ENCODE measurements around the gene CTRL. TPM values are rescaled to one million over a fixed set of nuclear protein-coding genes. Genes with fewer than 3 reads are reported as not detected.
"Not testable (repeated sequence)": the region's sequence is repeated elsewhere in the genome, so short reads cannot be mapped to it uniquely, and the experiment has no call there.

CTRL gene
- polyA plus RNA-seq (ENCODE audit: insufficient read length) = 3.1 TPM

- DNase-seq = no peak
These were observed at the start of gene CTRL for GRCh38 chr16:67931712-67932461. Gene CTRL, minus strand, starts transcription at chr16:67931862. Its CDS starts 10 bp downstream, at chr16:67931852.

GRCh38 chr16:67979955-67980678 lies 48.5 kb upstream of the CTRL start, which contains the start of gene DPEP3:
Gene DPEP3, minus strand, starts transcription at chr16:67980499. Its CDS starts 119 bp downstream, at chr16:67980380.
- DNase-seq = no peak

GRCh38 chr16:67977469-67978227 lies 46.0 kb upstream of the CTRL start:
- no peak for DNase-seq

- DNase-seq = no peak
These were observed 45.3 kb upstream of the CTRL start for GRCh38 chr16:67977005-67977404.

GRCh38 chr16:67976205-67976604 lies 44.5 kb upstream of the CTRL start:
- DNase-seq = no peak

- no peak for DNase-seq
These were observed 43.9 kb upstream of the CTRL start for GRCh38 chr16:67975321-67976105.

- not testable (repeated sequence) for DNase-seq
These were observed 40.6 kb upstream of the CTRL start for GRCh38 chr16:67972285-67972684.

- DNase-seq = no peak
These were observed 39.4 kb upstream of the CTRL start for GRCh38 chr16:67971111-67971510.

GRCh38 chr16:67969254-67970039 lies 37.8 kb upstream of the CTRL start:
- no peak for DNase-seq

GRCh38 chr16:67968400-67969253 lies 37.0 kb upstream of the CTRL start, which contains the start of gene SLC12A4:
Gene SLC12A4, minus strand, starts transcription at chr16:67968637. Its CDS starts 84 bp downstream, at chr16:67968553.
- DNase-seq = peak; percentile 92

- peak; percentile 59 for DNase-seq
These were observed 36.3 kb upstream of the CTRL start for GRCh38 chr16:67967958-67968399.

- no peak for DNase-seq
These were observed 35.7 kb upstream of the CTRL start for GRCh38 chr16:67967183-67967957.

GRCh38 chr16:67966549-67967182 lies 35.0 kb upstream of the CTRL start:
- DNase-seq = no peak

GRCh38 chr16:67965668-67966548 lies 34.2 kb upstream of the CTRL start:
- DNase-seq = no peak

- no peak for DNase-seq
These were observed 32.9 kb upstream of the CTRL start for GRCh38 chr16:67964477-67965131.

GRCh38 chr16:67963662-67964321 lies 32.1 kb upstream of the CTRL start:
- DNase-seq = no peak

GRCh38 chr16:67963292-67963661 lies 31.6 kb upstream of the CTRL start:
- DNase-seq = no peak
